ENCODE data around the gene PI4KA.
"Not testable (repeated sequence)": the region's sequence is repeated elsewhere in the genome, so short reads cannot be mapped to it uniquely, and the experiment has no call there.

GRCh38 chr22:20687356-20688172 is 171.0 kb downstream of the PI4KA start:
- TF ChIP-seq POLR2A (IDR thresholded peaks at IDR 0.05; ENCODE audit: low read length); GATA1 (IDR thresholded peaks at IDR 0.05; ENCODE audit: low read depth, low read length): not testable (repeated sequence)
